Measurements from ENCODE around the gene ATP5PD. TPM values are rescaled to one million over a fixed set of nuclear protein-coding genes. Genes with fewer than 3 reads are reported as not detected.

ATP5PD gene
- 239 and 277 TPM in 2 replicates for total RNA-seq

DNA sequence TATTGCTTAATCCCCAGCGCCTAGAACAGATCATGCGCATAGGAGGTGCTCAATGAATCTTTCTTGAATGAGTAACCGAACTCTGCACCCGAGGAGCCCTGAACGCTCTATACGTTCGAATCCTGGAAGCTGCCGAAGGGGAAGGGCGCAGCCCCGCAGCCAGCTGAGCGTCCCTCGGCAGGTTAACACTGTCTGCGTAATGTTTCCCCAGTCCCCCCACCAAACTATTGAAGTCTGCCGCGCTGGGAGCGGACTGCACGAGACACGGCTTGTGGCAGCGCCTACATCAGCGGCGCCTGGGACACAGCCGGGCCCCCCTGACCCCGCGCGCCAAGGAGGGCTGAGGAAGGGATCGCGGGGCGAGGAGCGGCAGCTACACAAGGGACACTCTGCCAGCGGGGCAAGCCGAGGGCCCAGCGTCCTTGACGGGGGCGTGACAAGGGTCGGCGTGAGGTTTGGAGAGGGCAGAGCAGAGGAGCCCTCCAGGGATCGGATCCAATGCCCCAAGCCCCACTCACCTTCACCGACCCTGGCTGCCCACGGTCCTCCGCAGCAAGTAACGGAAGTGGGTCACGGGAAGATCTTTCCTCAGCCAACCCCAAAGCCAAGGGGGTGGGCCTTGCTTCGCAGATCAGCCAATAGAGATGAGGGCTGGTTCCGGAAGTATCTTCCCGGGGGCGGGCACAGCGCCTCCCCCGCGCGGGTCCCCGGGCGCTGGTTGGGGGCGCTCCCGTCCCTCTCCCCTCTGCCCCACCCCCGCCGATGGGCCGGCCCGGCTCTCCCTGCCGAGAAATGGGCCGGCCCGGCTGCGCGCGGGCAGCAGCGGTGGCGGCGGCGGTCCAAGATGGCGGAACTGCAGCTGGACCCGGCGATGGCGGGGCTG lies at the start of gene ATP5PD, which contains the start of gene KCTD2:
TSS of gene ATP5PD (minus strand) at position 563 of the 883 bp plus-strand sequence. CDS start 4,319 bp downstream, outside the sequence.
TSS of gene KCTD2 (plus strand) at position 819 of the 883 bp plus-strand sequence. CDS start at position 845, 26 bp downstream.
- no peaks in the 10 kb centered on the region for H3K27me3 ChIP-seq (ENCODE audit: control insufficient read depth, insufficient read depth, low read length)
- DNase-seq (ENCODE audit: low read depth) (peak; percentile 93), FAIRE-seq (no peak)
- no peak for TF ChIP-seq CTCF (IDR thresholded peaks at IDR 0.05; ENCODE audit: insufficient read depth, low read length, severe bottlenecking)
- H3K36me3 ChIP-seq (ENCODE audit: control insufficient read depth, insufficient read depth, low read length) = peaks cover 3% of the 10 kb centered on the region
- H3K4me3 ChIP-seq (ENCODE audit: low read depth, low read length) = peak within 1 kb of the TSS; percentile 99

- FAIRE-seq (peak; percentile 99), DNase-seq (ENCODE audit: low read depth) (peak; percentile 98)
- Histone ChIP-seq H3K27me3 (ENCODE audit: control insufficient read depth, insufficient read depth, low read length) (no peaks in the 10 kb centered on the region), H3K4me3 (ENCODE audit: low read depth, low read length) (no peak overlapping the region), H3K36me3 (ENCODE audit: control insufficient read depth, insufficient read depth, low read length) (peaks cover 8% of the 10 kb centered on the region)
- TF ChIP-seq CTCF (IDR thresholded peaks at IDR 0.05; ENCODE audit: insufficient read depth, low read length, severe bottlenecking) = no peak
These were observed 49.4 kb upstream of the ATP5PD start for GRCh38 chr17:75096082-75096625.

DNA sequence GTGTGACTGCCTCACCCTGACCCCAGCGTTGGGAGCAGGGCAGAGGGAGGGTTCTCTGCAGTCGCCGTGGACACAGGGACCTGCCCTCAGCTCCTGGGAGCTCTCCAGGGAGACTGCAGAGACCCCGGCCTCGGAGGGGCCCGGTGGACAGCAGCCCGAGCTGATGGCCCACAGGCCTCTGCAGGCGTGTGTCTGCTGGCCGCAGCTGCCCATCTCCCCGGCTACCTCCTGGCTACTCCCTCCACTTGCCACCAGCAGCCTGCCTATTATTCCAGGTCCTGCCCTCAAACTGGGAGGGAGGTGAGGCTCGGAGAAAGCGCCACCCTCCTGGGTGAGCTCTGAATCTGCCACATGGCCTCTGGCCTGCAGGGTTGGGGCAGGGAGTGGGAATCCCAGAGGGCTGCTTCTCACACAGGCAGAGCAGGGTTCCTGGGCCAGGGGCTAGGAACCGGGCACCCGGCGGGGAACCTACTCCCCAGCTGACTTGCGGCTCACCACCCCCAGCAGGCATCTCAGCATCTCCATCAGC lies 48.2 kb upstream of the ATP5PD start:
- peaks cover 6% of the 10 kb centered on the region for H3K36me3 ChIP-seq (ENCODE audit: control insufficient read depth, insufficient read depth, low read length)
- H3K4me3 ChIP-seq (ENCODE audit: low read depth, low read length) = no peak overlapping the region
- H3K27me3 ChIP-seq (ENCODE audit: control insufficient read depth, insufficient read depth, low read length) = no peaks in the 10 kb centered on the region
- TF ChIP-seq CTCF (IDR thresholded peaks at IDR 0.05; ENCODE audit: insufficient read depth, low read length, severe bottlenecking) = no peak
- DNase-seq (ENCODE audit: low read depth) (no peak), FAIRE-seq (no peak)

DNA sequence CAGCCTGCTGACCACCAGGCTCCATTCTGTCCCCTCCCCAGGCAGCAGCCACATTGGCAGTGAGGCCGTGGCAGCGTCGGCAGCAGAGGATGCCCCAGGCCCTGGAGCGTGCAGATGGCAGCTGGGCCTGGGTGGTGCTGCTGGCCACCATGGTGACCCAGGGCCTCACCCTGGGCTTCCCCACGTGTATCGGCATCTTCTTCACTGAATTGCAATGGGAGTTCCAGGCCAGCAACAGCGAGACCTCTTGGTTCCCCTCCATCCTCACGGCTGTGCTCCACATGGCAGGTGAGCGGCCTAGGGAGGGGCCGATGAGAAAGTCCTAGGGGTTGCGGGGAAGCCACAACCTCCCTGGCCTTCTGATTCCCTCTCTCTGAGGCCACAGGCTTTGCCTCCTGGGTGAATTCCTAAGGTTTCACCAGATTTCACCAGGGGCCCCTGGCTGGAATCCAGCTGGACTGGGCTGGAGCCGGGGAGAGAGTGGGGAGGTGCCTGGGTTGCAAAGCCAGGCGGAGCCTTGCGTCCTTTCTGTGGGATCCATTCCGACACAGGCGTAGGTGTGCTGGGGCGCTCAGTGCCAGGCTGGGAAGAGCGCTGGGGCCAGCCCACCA lies 46.9 kb upstream of the ATP5PD start:
- DNase-seq (ENCODE audit: low read depth) = no peak
- H3K27me3 ChIP-seq (ENCODE audit: control insufficient read depth, insufficient read depth, low read length) = no peaks in the 10 kb centered on the region
- TF ChIP-seq CTCF (IDR thresholded peaks at IDR 0.05; ENCODE audit: insufficient read depth, low read length, severe bottlenecking) = no peak
- no peak overlapping the region for H3K4me3 ChIP-seq (ENCODE audit: low read depth, low read length)
- H3K36me3 ChIP-seq (ENCODE audit: control insufficient read depth, insufficient read depth, low read length) = peaks cover 3% of the 10 kb centered on the region
- FAIRE-seq = no peak

DNA sequence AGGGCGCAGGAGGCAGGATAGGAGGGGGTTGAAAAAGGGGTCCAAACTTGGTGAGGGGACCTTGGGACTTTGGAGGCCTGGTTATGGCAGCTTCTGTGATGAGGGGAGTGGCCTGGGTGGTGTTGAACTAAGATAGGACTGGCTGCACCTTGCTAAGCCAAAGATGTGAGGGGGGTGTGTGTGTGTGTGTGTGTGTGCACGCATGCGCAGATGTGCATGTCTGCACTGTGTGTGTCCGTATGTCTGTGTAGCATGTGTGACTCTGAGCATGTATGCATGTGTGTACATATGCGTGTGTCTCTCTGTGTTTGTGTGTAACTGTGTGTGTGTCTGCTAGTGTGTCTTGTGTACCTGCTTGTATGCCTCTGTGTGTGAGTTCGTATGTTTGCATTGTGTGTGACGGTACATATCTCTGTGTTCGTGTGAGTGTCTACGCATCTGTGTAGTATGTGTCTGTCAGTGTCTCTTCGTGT lies 45.1 kb upstream of the ATP5PD start:
- Histone ChIP-seq H3K36me3 (ENCODE audit: control insufficient read depth, insufficient read depth, low read length) (no peaks in the 10 kb centered on the region), H3K27me3 (ENCODE audit: control insufficient read depth, insufficient read depth, low read length) (no peaks in the 10 kb centered on the region), H3K4me3 (ENCODE audit: low read depth, low read length) (no peak overlapping the region)
- no peak for DNase-seq (ENCODE audit: low read depth)
- FAIRE-seq = peak; percentile 98
- TF ChIP-seq CTCF (IDR thresholded peaks at IDR 0.05; ENCODE audit: insufficient read depth, low read length, severe bottlenecking) = no peak
